Stimulated activated effector memory CD8-positive, alpha-beta T cell treated with anti-CD3 and anti-CD28 coated beads, Interleukin-12 subunit alpha, Interleukin-12 subunit beta, amount 100 ng/mL, for 72 hours (primary cell): Measurements from ENCODE around the gene GDF2.

Source experiments
- ATAC-seq: fragments of 150-1000 bp; cut with Tn5 transposase; 2 replicates; pipeline ENCODE4 v1.10.0; 2021
- DNase-seq, 2 donors: peaks; one replicate each; pipeline ENCODE4 v3.0.0; 2021 to 2022; ENCODE audit warnings: low spot score in 2 of 2
- H3K27ac Mint-ChIP-seq: one replicate; pipeline ENCODE4 v1.8.0; 2022; ENCODE audit warnings: mild to moderate bottlenecking, mixed read lengths
- H3K36me3 Mint-ChIP-seq: one replicate; pipeline ENCODE4 v1.8.0; 2022; ENCODE audit warnings: mild to moderate bottlenecking, mixed read lengths
- H3K4me1 Mint-ChIP-seq: one replicate; pipeline ENCODE4 v1.8.0; 2022; ENCODE audit warnings: mixed read lengths
- H3K4me3 Mint-ChIP-seq: one replicate; pipeline ENCODE4 v1.8.0; 2022; ENCODE audit warnings: mild to moderate bottlenecking, mixed read lengths
- H3K9me3 Mint-ChIP-seq: one replicate; pipeline ENCODE4 v1.8.0; 2022; ENCODE audit warnings: mixed read lengths

Gene GDF2

DNA sequence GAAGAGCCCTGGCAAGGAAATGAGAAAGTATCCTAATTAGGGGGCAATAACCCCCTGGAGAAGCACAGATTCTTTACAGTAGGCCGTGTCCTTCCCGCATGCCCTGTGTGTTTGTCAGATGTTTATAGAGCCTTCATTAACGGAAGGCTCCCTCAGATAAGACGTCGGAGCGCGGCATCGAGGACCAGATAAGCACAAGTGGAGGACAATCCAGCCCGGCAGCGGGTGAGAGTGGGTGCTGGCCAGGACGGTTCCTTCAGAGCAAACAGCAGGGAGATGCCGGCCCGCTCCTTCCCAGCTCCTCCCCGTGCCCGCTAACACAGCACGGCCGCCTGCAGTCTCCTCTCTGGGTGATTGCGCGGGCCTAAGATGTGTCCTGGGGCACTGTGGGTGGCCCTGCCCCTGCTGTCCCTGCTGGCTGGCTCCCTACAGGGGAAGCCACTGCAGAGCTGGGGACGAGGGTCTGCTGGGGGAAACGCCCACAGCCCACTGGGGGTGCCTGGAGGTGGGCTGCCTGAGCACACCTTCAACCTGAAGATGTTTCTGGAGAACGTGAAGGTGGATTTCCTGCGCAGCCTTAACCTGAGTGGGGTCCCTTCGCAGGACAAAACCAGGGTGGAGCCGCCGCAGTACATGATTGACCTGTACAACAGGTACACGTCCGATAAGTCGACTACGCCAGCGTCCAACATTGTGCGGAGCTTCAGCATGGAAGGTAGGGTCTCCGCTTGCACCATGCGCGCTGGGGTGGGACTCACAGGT lies at the start of gene GDF2:
Gene GDF2, plus strand, starts transcription at position 155 of the 762 bp plus-strand sequence. Its CDS starts 215 bp downstream, at position 370.
- H3K36me3 Mint-ChIP-seq = no peaks in the 10 kb centered on the region
- DNase-seq (no peak), ATAC-seq (no peak)
- no peak within 1 kb of the TSS for H3K27ac Mint-ChIP-seq
- no peak within 1 kb of the TSS for H3K4me3 Mint-ChIP-seq
- peaks cover under 1% of the 10 kb centered on the region for H3K9me3 Mint-ChIP-seq
- peaks cover under 1% of the 10 kb centered on the region for H3K4me1 Mint-ChIP-seq

DNA sequence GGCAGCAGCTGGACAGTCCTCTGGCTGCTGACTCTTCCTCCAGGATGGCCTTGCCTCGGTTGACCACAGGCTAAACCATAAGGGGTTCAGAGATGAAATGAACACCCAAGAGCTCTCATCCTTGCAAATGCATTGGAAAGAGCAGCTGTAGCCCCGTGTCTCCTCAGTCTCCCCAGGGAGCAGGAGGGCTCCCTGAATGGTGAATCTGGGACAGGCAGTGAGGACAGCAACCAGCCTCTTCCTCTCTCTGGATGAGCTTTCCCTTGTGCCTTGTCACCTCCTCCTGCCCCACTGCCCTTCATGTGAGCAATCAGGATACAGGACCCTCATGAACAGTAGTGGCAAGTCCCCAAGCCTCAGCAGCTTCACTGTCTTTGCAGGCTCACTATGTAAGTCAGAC lies 46.2 kb upstream of the GDF2 start:
- no peak overlapping the region for H3K27ac Mint-ChIP-seq
- DNase-seq = no peak
- H3K9me3 Mint-ChIP-seq = no peaks in the 10 kb centered on the region
- no peak for ATAC-seq
- no peaks in the 10 kb centered on the region for H3K36me3 Mint-ChIP-seq
- H3K4me1 Mint-ChIP-seq = peaks cover 10% of the 10 kb centered on the region
- no peak overlapping the region for H3K4me3 Mint-ChIP-seq

- Mint-ChIP-seq H3K36me3 (no peaks in the 10 kb centered on the region), H3K4me1 (peaks cover 10% of the 10 kb centered on the region), H3K9me3 (no peaks in the 10 kb centered on the region), H3K27ac (no peak overlapping the region), H3K4me3 (no peak overlapping the region)
- ATAC-seq = no peak
- no peak for DNase-seq
These were observed 45.5 kb upstream of the GDF2 start for GRCh38 chr10:47276576-47277351.

- H3K36me3 Mint-ChIP-seq = no peaks in the 10 kb centered on the region
- H3K27ac Mint-ChIP-seq = no peak overlapping the region
- peaks cover 10% of the 10 kb centered on the region for H3K4me1 Mint-ChIP-seq
- no peaks in the 10 kb centered on the region for H3K9me3 Mint-ChIP-seq
- no peak for DNase-seq
- H3K4me3 Mint-ChIP-seq = no peak overlapping the region
- ATAC-seq = peak; percentile 47
These were observed 44.7 kb upstream of the GDF2 start for GRCh38 chr10:47277352-47278151.

DNA sequence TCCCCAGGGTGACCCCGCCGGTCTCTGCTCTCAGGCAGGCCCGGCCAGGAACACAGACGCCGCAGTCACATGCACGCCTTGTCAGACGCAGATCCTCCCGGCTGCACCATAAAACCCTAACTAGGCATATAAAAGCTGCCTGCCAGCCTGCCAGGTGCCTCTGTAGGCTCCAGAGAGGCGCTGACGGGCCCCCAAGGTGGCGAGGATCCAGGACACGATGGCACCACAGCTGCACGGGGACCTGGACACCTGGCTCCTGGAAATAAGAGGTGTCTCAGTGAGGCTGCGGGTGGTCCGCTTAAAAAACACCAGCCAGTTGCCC lies 44.1 kb upstream of the GDF2 start:
- Mint-ChIP-seq H3K4me1 (peaks cover 10% of the 10 kb centered on the region), H3K27ac (no peak overlapping the region), H3K36me3 (no peaks in the 10 kb centered on the region), H3K4me3 (no peak overlapping the region), H3K9me3 (no peaks in the 10 kb centered on the region)
- DNase-seq (no peak), ATAC-seq (no peak)

GRCh38 chr10:47278720-47279119 lies 43.5 kb upstream of the GDF2 start:
- Mint-ChIP-seq H3K4me1 (peaks cover 10% of the 10 kb centered on the region), H3K9me3 (no peaks in the 10 kb centered on the region), H3K4me3 (no peak overlapping the region), H3K36me3 (no peaks in the 10 kb centered on the region), H3K27ac (peak overlapping the region; percentile 63)
- DNase-seq (no peak), ATAC-seq (no peak)

DNA sequence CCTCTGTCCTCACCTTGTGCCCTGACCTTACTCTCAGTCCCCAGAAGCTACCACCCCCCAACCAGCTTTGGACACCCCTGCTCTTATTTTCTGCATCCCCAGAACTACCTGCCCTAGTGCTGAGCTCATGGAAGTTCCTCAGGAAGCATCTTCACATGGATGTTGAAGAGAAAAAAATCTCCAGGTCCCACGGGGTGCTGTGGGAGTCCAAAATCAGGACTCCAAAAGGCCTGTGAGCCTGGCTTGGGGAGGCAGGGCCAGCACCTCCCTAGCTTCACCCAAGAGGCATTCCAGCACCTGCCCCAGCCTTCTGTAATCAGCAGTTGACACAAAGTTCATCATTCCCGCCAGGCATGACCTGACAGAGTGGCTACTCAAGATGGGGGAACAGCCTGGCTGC lies 43.0 kb upstream of the GDF2 start:
- Mint-ChIP-seq H3K27ac (peak overlapping the region; percentile 63), H3K4me3 (no peak overlapping the region), H3K4me1 (peaks cover 10% of the 10 kb centered on the region), H3K9me3 (no peaks in the 10 kb centered on the region), H3K36me3 (no peaks in the 10 kb centered on the region)
- no peak for DNase-seq
- no peak for ATAC-seq

DNA sequence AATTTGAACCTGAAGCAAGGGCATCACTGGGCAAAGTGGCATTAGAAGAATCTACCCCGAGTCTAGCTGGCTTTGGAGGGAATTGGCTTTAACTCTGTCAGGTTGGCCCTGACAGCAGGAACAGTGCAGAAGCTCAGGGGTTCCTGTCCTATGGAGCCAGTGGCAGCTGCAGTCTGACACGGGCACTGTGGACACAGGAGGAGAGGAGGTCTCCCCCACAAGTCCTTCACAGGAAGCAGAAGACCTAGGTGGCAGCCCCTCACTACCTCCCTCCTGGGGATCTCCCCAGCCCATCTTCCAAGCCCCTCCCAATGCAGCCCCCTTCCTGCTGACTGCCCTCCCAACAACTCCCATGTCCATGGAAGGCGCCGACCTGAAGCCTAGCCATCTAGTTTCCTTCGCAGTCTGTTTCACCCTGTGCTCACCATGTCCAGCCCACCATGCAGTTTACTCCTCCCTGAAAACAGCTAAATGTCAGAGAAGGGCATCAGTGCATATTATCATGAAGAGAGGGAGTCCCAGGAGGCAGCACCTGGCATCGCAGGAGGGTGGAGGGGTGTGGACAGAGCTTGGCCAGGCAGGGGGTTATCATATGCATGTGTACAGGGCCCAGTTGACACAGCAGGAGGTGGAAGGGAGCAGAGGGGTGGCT lies 40.1 kb upstream of the GDF2 start:
- ATAC-seq (no peak), DNase-seq (no peak)
- Mint-ChIP-seq H3K9me3 (no peaks in the 10 kb centered on the region), H3K4me1 (peaks cover 18% of the 10 kb centered on the region), H3K36me3 (no peaks in the 10 kb centered on the region), H3K4me3 (no peak overlapping the region), H3K27ac (no peak overlapping the region)

- Mint-ChIP-seq H3K4me1 (peaks cover 13% of the 10 kb centered on the region), H3K36me3 (no peaks in the 10 kb centered on the region), H3K27ac (no peak overlapping the region), H3K9me3 (no peaks in the 10 kb centered on the region), H3K4me3 (no peak overlapping the region)
- no peak for DNase-seq
- no peak for ATAC-seq
These were observed 39.6 kb upstream of the GDF2 start for GRCh38 chr10:47282657-47283018.

DNA sequence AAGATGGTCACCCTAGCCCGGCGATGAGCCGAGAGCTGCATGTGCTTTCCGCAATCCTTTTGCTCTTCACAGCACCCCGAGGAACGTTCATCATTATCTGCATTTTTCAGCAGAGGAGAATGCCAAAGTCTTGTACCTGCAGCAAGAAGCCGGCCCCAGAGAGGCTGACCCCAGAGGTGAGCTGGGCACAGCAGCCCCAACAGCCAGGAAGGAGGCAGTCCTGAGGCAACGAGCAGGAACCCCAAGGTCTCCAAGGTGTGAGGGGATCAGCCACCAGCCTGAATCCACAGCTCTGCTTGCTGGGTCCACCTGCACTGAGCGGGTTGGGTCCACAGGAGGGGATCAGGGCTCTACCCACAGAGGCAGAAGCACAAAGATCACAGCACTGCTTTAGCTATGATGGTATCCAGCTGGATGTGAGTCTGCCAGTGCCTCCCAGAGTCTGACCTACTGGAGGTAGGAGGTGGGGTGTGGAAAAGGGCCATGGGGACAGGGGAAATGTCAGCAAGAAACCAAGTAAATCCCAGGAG lies 39.1 kb upstream of the GDF2 start:
- no peak for DNase-seq
- peaks cover 12% of the 10 kb centered on the region for H3K4me1 Mint-ChIP-seq

GRCh38 chr10:47283848-47284247 lies 38.4 kb upstream of the GDF2 start:
- Mint-ChIP-seq H3K36me3 (no peaks in the 10 kb centered on the region), H3K4me1 (peaks cover 12% of the 10 kb centered on the region), H3K9me3 (no peaks in the 10 kb centered on the region), H3K27ac (no peak overlapping the region), H3K4me3 (no peak overlapping the region)
- ATAC-seq (no peak), DNase-seq (no peak)

More for the DNA sequence above, 39.1 kb upstream of the GDF2 start:
- no peaks in the 10 kb centered on the region for H3K36me3 Mint-ChIP-seq
- no peak for ATAC-seq
- no peak overlapping the region for H3K4me3 Mint-ChIP-seq
- H3K27ac Mint-ChIP-seq = no peak overlapping the region
- no peaks in the 10 kb centered on the region for H3K9me3 Mint-ChIP-seq

- DNase-seq = no peak
- Mint-ChIP-seq H3K27ac (no peak overlapping the region), H3K4me3 (no peak overlapping the region), H3K9me3 (no peaks in the 10 kb centered on the region), H3K36me3 (no peaks in the 10 kb centered on the region), H3K4me1 (peaks cover 12% of the 10 kb centered on the region)
- no peak for ATAC-seq
These were observed 36.7 kb upstream of the GDF2 start for GRCh38 chr10:47285381-47286115.

DNA sequence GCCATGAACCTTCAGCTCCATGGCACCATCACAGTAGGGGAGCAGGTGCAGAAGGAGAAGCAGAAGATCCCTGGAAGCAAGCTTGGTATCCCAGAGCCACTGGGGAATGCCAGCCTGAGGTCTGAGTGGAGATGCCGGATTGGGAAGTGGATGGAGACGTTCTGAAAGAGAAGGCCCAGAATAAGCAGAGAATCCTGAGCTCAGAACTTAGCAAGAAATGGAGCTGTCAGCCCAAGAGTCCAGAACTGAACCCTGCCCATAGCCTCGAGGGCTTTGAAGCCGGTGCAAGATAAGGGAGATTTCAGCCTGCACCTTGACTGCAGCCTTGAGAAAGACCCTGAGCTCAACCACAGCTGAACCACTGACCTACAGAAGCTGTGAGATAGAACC lies 36.1 kb upstream of the GDF2 start:
- no peaks in the 10 kb centered on the region for H3K9me3 Mint-ChIP-seq
- H3K36me3 Mint-ChIP-seq = no peaks in the 10 kb centered on the region
- H3K27ac Mint-ChIP-seq = no peak overlapping the region

DNA sequence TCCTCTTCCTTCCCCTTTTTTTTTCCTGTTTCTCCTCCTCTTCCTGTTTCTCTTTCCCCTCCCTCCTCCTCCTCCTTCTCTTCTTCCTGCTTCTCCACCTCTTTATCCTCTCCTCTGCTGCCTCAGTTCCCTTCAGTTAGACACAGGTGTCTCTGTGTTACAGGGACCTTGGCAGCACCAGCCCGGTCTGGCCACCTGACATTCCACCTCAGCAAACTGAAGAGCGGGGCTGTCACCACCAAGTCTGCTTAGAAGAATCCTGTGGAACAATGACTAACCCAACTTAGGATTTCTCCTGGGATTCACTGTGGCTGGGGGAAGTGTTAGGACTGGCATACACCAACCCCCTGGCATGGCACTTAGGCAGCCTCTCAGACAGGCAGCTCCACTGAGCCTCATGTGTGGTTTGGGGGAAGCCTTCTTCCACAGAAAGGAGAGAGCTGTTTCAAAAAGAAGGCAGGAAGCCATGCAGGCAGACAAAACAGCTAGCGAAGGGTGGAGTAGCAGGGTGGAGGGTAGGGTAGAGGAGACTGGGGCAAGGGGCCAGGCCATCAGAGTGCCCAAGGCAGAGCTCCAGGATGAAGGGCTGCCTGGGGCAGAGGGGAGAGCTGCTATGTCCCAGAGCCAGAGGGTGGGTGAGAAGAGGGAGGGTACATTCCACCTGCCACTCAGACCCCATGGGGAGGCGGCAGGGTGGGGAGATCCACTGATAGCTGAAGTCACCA lies 35.5 kb upstream of the GDF2 start:
- Mint-ChIP-seq H3K4me1 (peaks cover 12% of the 10 kb centered on the region), H3K4me3 (no peak overlapping the region), H3K9me3 (no peaks in the 10 kb centered on the region), H3K36me3 (no peaks in the 10 kb centered on the region), H3K27ac (no peak overlapping the region)
- ATAC-seq (no peak), DNase-seq (no peak)

More for the DNA sequence above, 36.1 kb upstream of the GDF2 start:
- Mint-ChIP-seq H3K4me3 (no peak overlapping the region), H3K4me1 (peaks cover 12% of the 10 kb centered on the region)
- DNase-seq (no peak), ATAC-seq (no peak)
